Right ventricle myocardium inferior (tissue), 1 donor: ENCODE data around the gene BLOC1S5. TPM values are rescaled to one million over a fixed set of nuclear protein-coding genes. Genes with fewer than 3 reads are reported as not detected.

ENCODE experiments used
- ATAC-seq: fragments of 200-7000 bp; cut with Tn5 transposase; one replicate; pipeline ENCODE4 v1.9.1; 2020; ENCODE audit warnings: mild to moderate bottlenecking, moderate library complexity
- DNase-seq: peaks from one replicate; pipeline ENCODE4 v3.0.0; 2021; ENCODE audit errors: missing footprints
- intact Hi-C: fragments of 100-400 bp; cut with DNase I; formaldehyde crosslinking; loops from one replicate; pipeline ENCODE4 v1.11.0; 2022
- total RNA-seq: library from RNA; stranded (reverse); fragmentation: NEBNext Ultra II Directional; extraction: Animal tissue kit (Norgen Biotek cat#: 25700); gene quantifications from one replicate; pipeline ENCODE4 v1.2.1, GENCODE V29; 2021
- donor health status: DM: no; HTN: yes; CAD: no; lungs with severe emphysema.

The BLOC1S5 gene
- total RNA-seq, 1 donor from 2014 or later, result 8.1 TPM

DNA sequence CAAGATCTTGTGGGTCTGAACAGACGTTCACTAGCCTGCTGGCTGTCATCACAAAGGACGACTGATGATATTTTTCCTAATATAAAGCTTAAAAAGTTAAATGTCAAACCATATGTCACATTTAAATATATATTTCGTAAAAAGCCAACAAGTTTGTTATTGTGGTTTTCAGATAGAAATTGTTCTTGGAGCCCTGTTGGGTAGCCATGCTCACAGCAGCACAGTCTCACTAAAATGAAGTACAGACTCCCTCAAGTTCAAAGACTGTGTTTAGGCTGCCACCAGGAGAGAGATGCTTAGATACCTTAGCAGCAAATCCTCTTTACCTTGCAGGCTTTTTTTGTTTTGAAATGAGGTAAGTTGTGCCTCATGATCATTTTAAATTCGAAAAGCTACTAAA lies 20.4 kb upstream of the BLOC1S5 start:
- intact Hi-C loops, result no loop called here
- no peak for DNase-seq

DNA sequence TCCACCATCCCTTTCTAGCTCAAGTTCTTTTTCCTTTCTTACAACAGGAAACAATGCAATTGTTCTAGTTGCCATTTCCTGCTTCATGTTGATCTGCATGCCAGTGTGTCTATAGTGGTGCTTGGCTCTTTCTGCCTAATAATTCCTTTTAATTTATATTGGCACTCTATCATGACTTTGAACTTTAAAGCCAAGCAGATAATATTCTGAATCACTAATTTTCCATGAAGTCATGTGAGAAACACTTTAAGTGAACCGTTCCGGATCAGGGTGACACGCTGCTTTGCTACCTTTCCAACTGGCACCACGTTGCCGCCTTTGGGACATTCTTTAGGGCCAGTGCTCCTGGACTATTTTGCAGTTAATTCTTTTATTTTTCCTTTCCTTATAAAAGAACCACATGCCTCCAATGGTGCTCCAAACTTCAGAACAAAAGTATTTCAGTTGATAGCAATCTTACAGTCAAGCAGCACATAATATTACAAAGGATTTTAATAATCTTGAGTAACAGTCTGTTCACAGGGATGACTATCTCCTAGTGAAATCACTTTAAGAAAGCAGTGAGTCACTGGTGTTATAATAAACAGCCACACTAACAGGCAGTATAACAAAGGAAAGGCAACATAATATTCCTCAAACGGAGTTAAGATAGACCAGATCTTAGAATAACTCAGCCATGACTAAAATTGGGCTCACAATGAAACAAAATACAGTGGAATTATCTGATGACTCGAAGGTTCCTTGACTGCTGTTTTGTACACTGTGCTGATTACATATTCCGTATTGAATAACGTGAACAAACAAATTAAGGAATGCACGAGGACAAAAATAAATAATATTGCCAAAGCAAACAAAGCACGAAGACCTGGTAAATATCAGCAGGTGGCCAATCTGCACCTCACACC lies 19.0 kb upstream of the BLOC1S5 start:
- intact Hi-C loops, result no loop called here
- no peak for DNase-seq
- no peak for ATAC-seq

More for the DNA sequence above, 20.4 kb upstream of the BLOC1S5 start:
- ATAC-seq, result no peak

- intact Hi-C loops, result no loop called here
- DNase-seq (no peak), ATAC-seq (no peak)
Observed at GRCh38 chr6:8082572-8082953, 18.4 kb upstream of the BLOC1S5 start.

DNA sequence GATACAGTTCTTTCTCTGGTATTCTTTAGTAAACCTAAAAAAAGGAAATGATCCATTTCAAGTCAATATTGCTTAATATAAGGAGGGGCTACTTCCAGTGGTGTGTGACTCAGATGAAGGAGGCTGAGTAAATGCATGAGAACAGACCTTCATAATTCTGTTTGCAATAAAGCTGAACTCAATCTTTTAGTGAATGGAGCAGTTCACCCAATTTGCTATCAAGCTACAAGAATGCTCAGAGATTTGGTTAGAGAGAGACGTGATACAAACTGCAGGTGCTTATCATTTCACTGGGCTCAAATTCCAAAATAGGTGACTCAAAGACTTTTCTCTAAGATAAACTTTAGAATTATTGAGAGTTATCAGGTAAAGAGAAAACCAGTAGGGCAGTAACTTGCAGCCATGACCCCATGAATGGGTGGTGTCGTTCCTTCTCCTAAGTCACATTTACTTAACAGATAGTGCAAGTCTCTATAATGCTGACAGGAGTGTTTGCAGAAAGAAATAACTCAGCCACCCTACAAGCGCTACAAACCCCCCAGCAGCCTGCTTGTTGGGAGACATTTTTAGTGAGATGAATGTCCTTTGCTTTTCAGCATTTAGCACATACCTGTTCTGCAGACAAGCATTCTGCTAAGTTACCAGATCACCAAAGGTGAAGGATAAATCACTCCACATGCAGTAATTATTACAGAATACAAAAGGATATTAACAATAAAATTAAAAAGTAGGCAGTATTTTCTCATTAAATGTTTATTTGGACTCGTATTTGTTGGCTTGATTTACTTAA lies 16.4 kb upstream of the BLOC1S5 start:
- intact Hi-C loops, result no loop called here
- no peak for ATAC-seq
- no peak for DNase-seq

DNA sequence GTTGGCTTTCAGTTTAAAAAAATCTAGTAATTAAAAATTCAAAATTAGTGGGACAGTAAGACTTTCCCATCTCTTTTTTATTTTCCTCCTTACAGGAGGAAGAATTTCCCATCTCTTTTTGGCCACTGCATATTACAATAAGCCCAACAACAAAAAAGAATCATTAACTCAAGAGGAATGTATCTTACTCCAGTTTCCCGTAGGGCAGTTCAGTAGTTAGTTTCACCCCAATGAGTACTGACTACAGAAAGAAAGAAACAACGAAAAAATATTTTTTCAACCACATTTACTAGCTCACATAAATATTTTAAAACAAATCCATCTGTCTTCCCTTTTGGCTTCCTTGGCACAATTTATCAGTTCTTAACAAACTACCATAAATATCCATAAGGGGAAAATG lies 14.9 kb upstream of the BLOC1S5 start:
- ATAC-seq (no peak), DNase-seq (no peak)
- intact Hi-C loops, result no loop called here

GRCh38 chr6:8077991-8078390 lies 13.8 kb upstream of the BLOC1S5 start:
- ATAC-seq (no peak), DNase-seq (no peak)
- intact Hi-C loops, result no loop called here

- intact Hi-C loops, result no loop called here
- DNase-seq (no peak), ATAC-seq (no peak)
Observed at GRCh38 chr6:8075704-8076103, 11.5 kb upstream of the BLOC1S5 start.

DNA sequence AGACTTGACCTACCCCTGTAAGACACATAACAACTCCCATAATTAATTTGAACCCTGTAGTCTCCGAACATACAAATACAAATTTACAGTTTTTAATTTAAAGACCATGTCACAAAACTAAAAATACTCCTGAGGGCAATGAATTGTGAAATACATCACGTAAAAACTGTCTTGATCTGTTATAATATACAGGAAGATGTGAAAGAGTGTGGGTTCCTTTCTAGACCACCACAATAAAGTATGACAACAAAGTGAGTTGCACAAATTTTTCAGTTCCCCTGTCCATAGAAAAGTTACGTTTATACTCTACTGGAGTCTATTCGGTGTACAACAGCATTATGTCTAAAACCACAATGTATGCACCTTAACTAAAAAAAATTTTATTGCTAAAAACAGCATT lies 11.0 kb upstream of the BLOC1S5 start:
- intact Hi-C loops, result no loop called here
- DNase-seq, result no peak
- no peak for ATAC-seq

GRCh38 chr6:8074213-8074612 lies 10.0 kb upstream of the BLOC1S5 start:
- intact Hi-C loops, result no loop called here
- ATAC-seq, result no peak
- no peak for DNase-seq

GRCh38 chr6:8073758-8074157 lies 9.6 kb upstream of the BLOC1S5 start:
- DNase-seq (no peak), ATAC-seq (no peak)
- intact Hi-C loops, result no loop called here

DNA sequence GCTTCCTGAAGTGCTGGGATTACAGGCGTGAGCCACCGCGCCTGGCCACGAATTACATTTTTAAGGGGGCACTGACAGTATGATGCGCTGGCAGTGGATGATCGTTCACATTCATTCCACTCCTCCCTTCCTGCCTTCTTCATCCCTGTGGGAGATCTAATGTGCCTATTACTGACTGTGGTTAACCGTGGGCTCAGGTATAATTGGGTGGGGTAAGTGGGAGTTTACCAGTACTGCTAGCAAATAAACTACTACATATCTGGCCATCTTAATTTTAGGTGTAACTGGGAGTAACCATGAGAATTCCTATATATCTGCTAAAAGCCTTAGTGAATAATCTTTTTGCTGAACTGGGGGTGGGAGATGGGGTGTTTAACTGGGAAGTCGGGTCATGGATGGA lies 6.5 kb upstream of the BLOC1S5 start:
- ATAC-seq (no peak), DNase-seq (no peak)
- intact Hi-C loops, result no loop called here

GRCh38 chr6:8069631-8070284 lies 5.6 kb upstream of the BLOC1S5 start:
- DNase-seq, result no peak
- ATAC-seq, result no peak
- intact Hi-C loops, result no loop called here

DNA sequence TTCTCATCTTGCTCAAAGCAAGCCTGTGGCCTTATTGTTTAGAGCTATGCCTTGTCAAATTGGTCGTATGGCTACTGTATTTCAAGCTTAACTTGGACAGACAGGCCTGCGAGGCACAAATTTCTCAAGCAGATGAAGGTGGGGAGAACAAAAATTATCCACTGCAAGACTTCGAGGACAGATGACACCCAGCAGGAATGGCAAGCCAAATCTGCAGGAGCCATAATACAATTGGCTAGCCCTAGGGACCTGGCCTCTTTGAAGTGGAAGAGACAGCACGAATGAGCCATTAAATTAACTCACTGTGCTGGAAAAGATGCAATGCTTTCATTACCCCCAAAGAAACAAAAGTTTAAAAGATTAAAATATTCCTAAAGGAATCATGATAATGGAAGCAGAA lies 5.0 kb upstream of the BLOC1S5 start:
- DNase-seq (no peak), ATAC-seq (no peak)
- intact Hi-C loops, result no loop called here

DNA sequence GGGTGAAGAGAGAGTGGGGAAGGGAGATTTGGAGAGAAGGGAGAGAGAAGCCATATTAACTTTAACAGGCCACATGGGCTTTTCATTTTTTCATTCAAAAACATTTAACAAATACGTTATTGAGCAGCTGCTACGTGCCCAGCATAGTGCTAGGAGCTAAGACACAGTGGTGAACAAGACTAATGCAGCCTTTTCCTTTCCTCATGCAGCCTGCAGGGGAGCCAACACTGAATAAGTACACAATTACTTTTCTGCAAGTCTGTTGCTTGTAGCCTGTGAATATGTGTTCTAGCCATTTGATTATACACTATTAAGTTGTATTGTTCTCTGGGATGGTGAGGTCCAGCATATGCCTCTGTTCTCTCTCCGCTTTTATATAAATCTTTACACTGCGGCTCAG lies 1.9 kb upstream of the BLOC1S5 start:
- ATAC-seq (no peak), DNase-seq (no peak)
- intact Hi-C loops, result no loop called here

GRCh38 chr6:8065519-8065911 lies 1.3 kb upstream of the BLOC1S5 start:
- ATAC-seq (no peak), DNase-seq (no peak)
- intact Hi-C loops, result no loop called here

GRCh38 chr6:8064638-8065518 lies 689 bp upstream of the BLOC1S5 start:
- no peak for ATAC-seq
- DNase-seq, result no peak
- intact Hi-C loops, result loop anchor here (5.0 kb wide), 2 partner anchors 38 to 153 kb away; partner anchors contain the start of gene TXNDC5

- intact Hi-C loops, result loop anchor here (2.0 to 5.0 kb wide), 3 partner anchors 34 to 339 kb away; partner anchors contain the start of gene TXNDC5
- ATAC-seq (no peak), DNase-seq (no peak)
Observed at GRCh38 chr6:8061736-8062135, 2.5 kb downstream of the BLOC1S5 start.

GRCh38 chr6:8060346-8060745 lies 3.8 kb downstream of the BLOC1S5 start:
- ATAC-seq, result no peak
- intact Hi-C loops, result loop anchor here (5.0 kb wide), 2 partner anchors 33 to 148 kb away; partner anchors contain the start of gene TXNDC5

More at GRCh38 chr6:8060346-8060745, 3.8 kb downstream of the BLOC1S5 start:
- DNase-seq, result no peak
